Medulla oblongata (tissue), 1 donor: Measurements from ENCODE around the gene ZFR.
"Not testable (repeated sequence)": the region's sequence is repeated elsewhere in the genome, so short reads cannot be mapped to it uniquely, and the experiment has no call there.

Experiments
- DNase-seq: peaks from one replicate; pipeline ENCODE4 v3.0.0-alpha.2; 2015; ENCODE audit errors: extremely low spot score

Gene ZFR

GRCh38 chr5:32358611-32359010 is 85.9 kb downstream of the ZFR start:
- no peak for DNase-seq

- DNase-seq, result no peak
Measured at GRCh38 chr5:32357658-32358057, 86.9 kb downstream of the ZFR start.

DNA sequence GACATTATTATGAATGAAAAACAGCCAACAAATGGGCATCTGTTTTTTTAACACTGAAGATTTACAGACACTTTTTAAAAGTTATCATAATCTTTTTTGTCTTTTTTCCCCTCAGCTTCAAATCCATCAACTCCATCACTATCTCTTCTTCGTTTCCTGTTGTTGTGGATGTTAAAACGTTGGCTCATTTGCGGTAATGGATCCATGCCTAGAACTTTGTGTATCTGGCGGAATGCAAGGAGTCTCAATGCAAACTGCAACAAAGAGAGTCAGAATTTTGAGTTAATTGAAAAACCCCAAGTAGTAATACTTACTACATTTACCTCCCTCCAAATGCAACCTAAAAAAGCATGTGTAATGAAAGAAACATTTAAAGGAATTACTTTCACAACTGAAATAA is 88.9 kb downstream of the ZFR start:
- DNase-seq, result peak; percentile 28

DNA sequence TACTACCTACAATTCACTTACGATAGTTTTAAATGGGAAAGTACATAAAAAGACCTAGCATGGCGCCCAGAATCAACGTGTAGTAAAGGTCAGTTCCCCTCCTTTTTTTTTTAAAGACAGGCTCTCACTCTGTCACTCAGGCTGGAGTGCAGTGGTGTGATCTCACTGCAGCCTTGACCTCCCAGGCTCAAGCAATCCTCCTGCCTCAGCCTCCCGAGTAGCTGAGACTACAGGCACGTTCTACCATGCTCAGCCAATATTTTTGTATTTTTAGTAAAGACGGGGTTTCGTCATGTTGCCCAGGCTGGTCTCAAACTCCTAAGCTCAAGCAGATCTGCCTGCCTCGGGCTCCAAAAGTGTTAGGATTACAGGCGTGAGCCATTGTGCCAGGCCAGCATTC is 91.1 kb downstream of the ZFR start:
- no peak for DNase-seq

DNA sequence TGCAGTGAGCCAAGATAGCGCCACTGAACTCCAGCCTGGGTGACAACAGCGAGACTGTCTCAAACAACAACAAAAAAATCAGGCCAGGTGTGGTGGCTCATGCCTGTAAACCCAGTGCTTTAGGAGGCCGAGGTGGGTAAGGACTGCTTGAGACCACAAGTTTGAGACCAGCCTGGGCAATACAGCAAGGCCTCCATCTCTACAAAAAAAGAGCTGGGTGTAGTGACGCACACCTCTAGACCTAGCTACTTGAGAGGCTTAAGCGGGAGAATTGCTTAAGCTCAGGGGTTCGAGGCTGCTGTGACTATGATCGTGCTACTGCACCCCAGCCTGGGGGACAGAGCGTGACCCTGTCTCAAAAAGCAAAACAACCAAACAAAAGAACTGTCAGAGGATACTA is 91.9 kb downstream of the ZFR start:
- DNase-seq, result no peak

- no peak for DNase-seq
Measured at GRCh38 chr5:32346869-32347268, 97.7 kb downstream of the ZFR start.

- no peak for DNase-seq
Measured at GRCh38 chr5:32343058-32343672, 101.4 kb downstream of the ZFR start.

DNA sequence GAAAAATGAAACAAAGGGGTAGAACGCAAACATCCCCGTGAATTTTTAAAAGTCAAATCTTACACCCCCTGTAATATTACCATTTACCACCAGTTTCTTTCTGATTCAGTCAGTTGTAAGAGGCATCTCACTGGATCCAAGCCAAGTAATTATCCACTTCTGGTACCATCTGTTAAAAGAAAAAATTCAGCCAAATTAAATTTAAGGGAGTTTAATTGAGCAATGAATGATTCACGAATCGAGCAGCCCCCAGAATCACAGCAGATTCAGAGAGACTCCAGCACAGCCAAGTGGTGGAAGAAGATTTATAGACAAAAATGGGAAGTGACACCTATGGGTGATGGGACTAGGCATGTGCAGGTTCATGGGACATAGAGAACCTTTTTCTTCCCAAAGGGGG is 101.9 kb downstream of the ZFR start:
- DNase-seq, result no peak

GRCh38 chr5:32339878-32340277 is 104.7 kb downstream of the ZFR start:
- DNase-seq, result no peak

GRCh38 chr5:32339198-32339597 is 105.3 kb downstream of the ZFR start:
- no peak for DNase-seq

DNA sequence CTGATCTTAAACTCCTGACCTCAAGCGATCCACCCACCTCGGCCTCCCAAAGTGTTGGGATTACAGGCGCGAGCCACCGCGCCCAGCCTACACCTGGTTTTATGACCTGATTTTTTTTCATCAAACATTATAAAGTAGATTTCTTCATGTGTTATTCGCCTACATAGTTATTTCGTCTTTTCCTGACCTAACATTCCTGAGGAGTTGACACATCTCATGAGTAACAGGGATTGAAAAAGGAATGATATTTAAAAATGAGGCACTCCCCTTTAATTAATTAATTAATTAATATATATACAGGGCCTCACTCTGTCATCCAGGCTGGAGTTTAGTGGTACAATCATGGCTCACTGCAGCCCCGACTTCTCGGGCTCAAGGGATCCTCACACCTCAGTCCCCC is 111.6 kb downstream of the ZFR start:
- DNase-seq, result no peak

GRCh38 chr5:32332361-32332760 is 112.2 kb downstream of the ZFR start:
- no peak for DNase-seq

GRCh38 chr5:32331935-32332274 is 112.6 kb downstream of the ZFR start:
- DNase-seq, result no peak

DNA sequence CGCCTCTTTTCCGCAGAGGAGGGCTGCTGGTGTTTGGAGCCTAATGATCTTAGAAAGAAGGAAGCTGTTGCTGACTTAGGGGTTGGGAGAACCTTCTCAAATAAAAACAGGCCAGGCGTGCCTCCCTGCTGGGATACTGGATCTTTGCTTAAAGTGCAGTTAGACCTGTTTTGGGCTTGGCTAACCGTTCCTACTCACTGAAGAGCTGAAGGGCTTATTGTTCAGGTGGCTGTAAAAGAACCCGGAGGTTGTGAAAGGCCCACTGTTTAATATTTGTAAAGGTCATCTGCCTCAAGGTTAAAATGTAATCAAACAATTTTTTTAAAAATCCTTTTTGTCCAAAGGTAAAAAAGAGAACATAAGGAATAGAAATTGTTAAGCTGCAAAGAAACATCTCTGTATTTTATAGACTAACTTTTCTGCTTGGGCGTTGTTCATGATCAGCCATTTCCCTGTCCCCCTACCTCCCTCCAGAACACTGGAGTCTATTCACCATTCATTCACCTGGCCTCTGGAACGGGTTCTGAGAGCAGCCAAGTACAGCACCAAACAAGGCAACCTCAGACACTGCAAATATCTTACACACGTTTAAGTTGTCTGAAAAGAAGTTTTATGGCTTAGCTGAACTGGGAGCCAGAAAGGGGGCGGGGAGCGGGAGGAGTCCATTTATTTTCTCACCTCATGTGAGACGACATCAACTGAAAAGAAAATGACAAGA is 113.2 kb downstream of the ZFR start:
- DNase-seq, result no peak

- DNase-seq, result no peak
Measured at GRCh38 chr5:32330126-32330971, 114.2 kb downstream of the ZFR start.

GRCh38 chr5:32329395-32329834 is 115.1 kb downstream of the ZFR start:
- DNase-seq, result peak; percentile 77

- no peak for DNase-seq
Measured at GRCh38 chr5:32326216-32326772, 118.2 kb downstream of the ZFR start.

DNA sequence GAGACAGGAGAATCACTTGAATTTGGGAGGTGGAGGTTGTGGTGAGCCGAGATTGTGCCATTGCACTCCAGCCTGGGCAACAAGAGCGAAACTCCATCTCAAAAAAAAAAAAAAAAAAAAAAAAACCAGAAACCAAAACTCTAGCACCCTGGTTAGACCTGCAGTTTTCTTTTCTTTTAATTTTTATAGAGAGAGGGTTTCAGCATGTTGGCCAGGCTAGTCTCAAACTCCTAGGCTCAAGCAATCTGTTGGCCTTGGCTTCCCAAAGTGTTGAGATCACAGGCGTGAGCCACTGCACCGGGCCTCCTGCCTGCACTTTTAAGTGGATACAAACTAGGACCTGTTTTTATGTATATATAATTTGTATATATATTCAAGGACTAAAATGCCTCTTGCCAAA is 118.9 kb downstream of the ZFR start:
- no peak for DNase-seq

DNA sequence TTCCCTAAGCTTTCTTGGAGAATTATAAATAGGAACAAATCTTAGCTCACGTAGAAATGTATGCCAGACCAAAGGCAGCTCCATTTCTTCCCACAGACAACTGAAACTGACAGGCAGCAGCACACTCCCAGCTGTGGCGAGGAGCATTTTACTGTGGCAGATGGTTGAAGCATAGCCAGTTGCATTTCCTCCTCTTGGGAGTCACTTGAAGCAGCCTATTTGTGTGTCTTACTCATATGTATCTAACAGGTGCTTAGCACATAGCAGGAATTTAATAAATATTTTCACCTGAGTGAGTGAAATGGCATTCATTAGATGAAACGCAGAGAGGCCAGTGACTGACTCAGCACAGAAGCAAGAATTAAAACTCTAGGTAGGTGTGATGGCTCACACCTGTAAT is 119.5 kb downstream of the ZFR start:
- DNase-seq, result no peak

GRCh38 chr5:32323741-32324140 is 120.8 kb downstream of the ZFR start:
- DNase-seq, result no peak

- no peak for DNase-seq
Measured at GRCh38 chr5:32322882-32323281, 121.7 kb downstream of the ZFR start.

DNA sequence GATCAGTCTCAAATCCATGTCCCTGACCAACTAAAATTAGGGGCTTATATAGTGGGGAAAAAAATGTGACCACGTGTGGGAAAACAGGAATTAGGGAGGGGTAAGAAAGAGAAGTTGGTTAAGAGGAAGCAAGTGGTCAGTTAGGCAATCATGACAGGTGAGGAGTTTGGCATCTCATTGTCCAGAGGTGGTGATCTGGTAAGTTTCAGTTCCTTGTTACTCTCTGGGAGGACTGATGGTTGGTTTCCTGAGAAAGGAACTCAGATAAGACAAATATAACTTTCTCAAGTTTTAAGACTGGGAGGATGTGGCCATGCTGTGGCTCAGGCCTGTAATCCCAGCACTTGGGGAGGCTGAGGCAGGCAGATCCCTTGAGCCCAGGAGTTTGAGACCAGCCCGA is 122.8 kb downstream of the ZFR start:
- not testable (repeated sequence) for DNase-seq

DNA sequence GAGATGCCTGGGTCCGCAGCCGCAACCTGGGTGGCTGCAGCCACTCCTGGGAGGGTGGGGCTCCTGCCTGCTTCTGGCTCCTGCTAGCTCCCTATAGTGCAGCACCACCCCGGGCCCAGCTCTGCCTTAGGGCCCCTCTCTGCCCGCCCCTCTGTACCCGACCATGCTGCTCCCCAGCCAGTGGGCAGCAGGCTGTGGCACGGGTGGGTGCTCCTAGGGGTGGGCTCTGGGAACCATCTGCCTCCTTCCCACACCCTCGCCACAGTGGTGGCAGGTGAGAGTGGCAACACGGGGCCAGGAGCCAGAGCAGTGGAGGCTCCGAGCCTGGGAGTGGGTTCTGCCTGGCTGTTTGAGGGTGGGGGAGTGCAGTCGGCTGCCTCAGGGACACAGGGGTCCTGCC is 124.0 kb downstream of the ZFR start:
- no peak for DNase-seq
